ENCODE data around the gene CDK13.
"Not testable (repeated sequence)": the region's sequence is repeated elsewhere in the genome, so short reads cannot be mapped to it uniquely, and the experiment has no call there.

- TF ChIP-seq, protein P1, sequence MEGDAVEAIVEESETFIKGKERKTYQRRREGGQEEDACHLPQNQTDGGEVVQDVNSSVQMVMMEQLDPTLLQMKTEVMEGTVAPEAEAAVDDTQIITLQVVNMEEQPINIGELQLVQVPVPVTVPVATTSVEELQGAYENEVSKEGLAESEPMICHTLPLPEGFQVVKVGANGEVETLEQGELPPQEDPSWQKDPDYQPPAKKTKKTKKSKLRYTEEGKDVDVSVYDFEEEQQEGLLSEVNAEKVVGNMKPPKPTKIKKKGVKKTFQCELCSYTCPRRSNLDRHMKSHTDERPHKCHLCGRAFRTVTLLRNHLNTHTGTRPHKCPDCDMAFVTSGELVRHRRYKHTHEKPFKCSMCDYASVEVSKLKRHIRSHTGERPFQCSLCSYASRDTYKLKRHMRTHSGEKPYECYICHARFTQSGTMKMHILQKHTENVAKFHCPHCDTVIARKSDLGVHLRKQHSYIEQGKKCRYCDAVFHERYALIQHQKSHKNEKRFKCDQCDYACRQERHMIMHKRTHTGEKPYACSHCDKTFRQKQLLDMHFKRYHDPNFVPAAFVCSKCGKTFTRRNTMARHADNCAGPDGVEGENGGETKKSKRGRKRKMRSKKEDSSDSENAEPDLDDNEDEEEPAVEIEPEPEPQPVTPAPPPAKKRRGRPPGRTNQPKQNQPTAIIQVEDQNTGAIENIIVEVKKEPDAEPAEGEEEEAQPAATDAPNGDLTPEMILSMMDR (IDR thresholded peaks at IDR 0.05; ENCODE audit: insufficient read depth, low read depth, low read length), result not testable (repeated sequence)
- not testable (repeated sequence) for TF ChIP-seq EZH2 (IDR thresholded peaks at IDR 0.05; ENCODE audit: insufficient read depth, low read length)
These were observed 191.9 kb downstream of the CDK13 start for GRCh38 chr7:40141916-40142315.

Data from astrocyte (in vitro differentiated cells and primary cell).